NCI-H2107 treated with DMSO at 0.1 percent for 48 hours (cell line): ENCODE measurements around the gene RPS6KA5.
"Not testable (repeated sequence)": the region's sequence is repeated elsewhere in the genome, so short reads cannot be mapped to it uniquely, and the experiment has no call there.

Experiments used
- DNase-seq: peaks from one replicate; lab custom pipeline; 2025; ENCODE audit not compliant: unreplicated experiment; lab: John Stamatoyannopoulos, UW

The RPS6KA5 gene

GRCh38 chr14:91029456-91030217 is 30.8 kb downstream of the RPS6KA5 start:
- no peak for DNase-seq

- no peak for DNase-seq
Measured at GRCh38 chr14:91027561-91027960, 32.9 kb downstream of the RPS6KA5 start.

GRCh38 chr14:91022622-91023028 is 37.8 kb downstream of the RPS6KA5 start:
- DNase-seq = not testable (repeated sequence)

GRCh38 chr14:91021991-91022621 is 38.3 kb downstream of the RPS6KA5 start:
- DNase-seq = no peak

- no peak for DNase-seq
Measured at GRCh38 chr14:91021115-91021514, 39.3 kb downstream of the RPS6KA5 start.

- peak; percentile 41 for DNase-seq
Measured at GRCh38 chr14:91019673-91020072, 40.8 kb downstream of the RPS6KA5 start.

GRCh38 chr14:91018481-91018880 is 42.0 kb downstream of the RPS6KA5 start:
- DNase-seq = no peak

GRCh38 chr14:91016800-91017410 is 43.5 kb downstream of the RPS6KA5 start:
- DNase-seq = no peak

- no peak for DNase-seq
Measured at GRCh38 chr14:91015435-91015834, 45.0 kb downstream of the RPS6KA5 start.

- no peak for DNase-seq
Measured at GRCh38 chr14:91012045-91012444, 48.4 kb downstream of the RPS6KA5 start.

- DNase-seq = no peak
Measured at GRCh38 chr14:91010153-91010533, 50.3 kb downstream of the RPS6KA5 start.

- DNase-seq = no peak
Measured at GRCh38 chr14:91009501-91010152, 50.8 kb downstream of the RPS6KA5 start.

GRCh38 chr14:91008759-91009409 is 51.6 kb downstream of the RPS6KA5 start:
- DNase-seq = no peak

- no peak for DNase-seq
Measured at GRCh38 chr14:91005716-91006115, 54.7 kb downstream of the RPS6KA5 start.

- no peak for DNase-seq
Measured at GRCh38 chr14:91004987-91005386, 55.5 kb downstream of the RPS6KA5 start.

GRCh38 chr14:90999299-90999698 is 61.1 kb downstream of the RPS6KA5 start:
- peak; percentile 72 for DNase-seq

GRCh38 chr14:90996967-90997366 is 63.5 kb downstream of the RPS6KA5 start:
- no peak for DNase-seq

GRCh38 chr14:90995785-90996184 is 64.7 kb downstream of the RPS6KA5 start:
- DNase-seq = no peak

GRCh38 chr14:90993792-90994191 is 66.6 kb downstream of the RPS6KA5 start:
- no peak for DNase-seq

- DNase-seq = no peak
Measured at GRCh38 chr14:90991690-90992443, 68.6 kb downstream of the RPS6KA5 start.
